HEK293T (cell line): ENCODE measurements around the gene NARS2.

ENCODE experiments used
- BHLHE40 ChIP-seq: fragments of 450-650 bp; IDR thresholded peaks from 2 replicates; pipeline ENCODE4 v1.6.1; 2016; ENCODE audit warnings: mild to moderate bottlenecking, moderate library complexity, borderline replicate concordance
- CTBP1 ChIP-seq: fragments of 450-650 bp; IDR thresholded peaks from 2 replicates; pipeline ENCODE4 v1.6.1; 2016; ENCODE audit warnings: borderline replicate concordance
- ELF4 ChIP-seq: fragments of 450-650 bp; IDR thresholded peaks from 2 replicates; pipeline ENCODE4 v1.6.1; 2017; ENCODE audit warnings: antibody characterized with exemption
- FOXA1 ChIP-seq: fragments of 450-650 bp; IDR thresholded peaks from 2 replicates; pipeline ENCODE4 v1.6.1; 2016; ENCODE audit warnings: mild to moderate bottlenecking
- FOXK2 ChIP-seq: fragments of 450-650 bp; IDR thresholded peaks from 2 replicates; pipeline ENCODE4 v1.6.1; 2016; ENCODE audit warnings: mild to moderate bottlenecking
- FOXM1 ChIP-seq: fragments of 450-650 bp; IDR thresholded peaks from 2 replicates; pipeline ENCODE4 v1.6.1; 2017; ENCODE audit warnings: mild to moderate bottlenecking, borderline replicate concordance
- L3MBTL2 ChIP-seq: fragments of 450-650 bp; conservative IDR thresholded peaks from 2 replicates; pipeline ENCODE4 v1.6.1; 2016; ENCODE audit warnings: mild to moderate bottlenecking
- LEF1 ChIP-seq: fragments of 450-650 bp; IDR thresholded peaks from 2 replicates; pipeline ENCODE4 v1.6.1; 2017; ENCODE audit warnings: mild to moderate bottlenecking, borderline replicate concordance
- NFRKB ChIP-seq: fragments of 450-650 bp; IDR thresholded peaks from 2 replicates; pipeline ENCODE4 v1.6.1; 2016; ENCODE audit warnings: mild to moderate bottlenecking, moderate library complexity
- PKNOX1 ChIP-seq: fragments of 450-650 bp; IDR thresholded peaks from 2 replicates; pipeline ENCODE4 v1.6.1; 2016
- SP1 ChIP-seq: fragments of 450-650 bp; IDR thresholded peaks from 2 replicates; pipeline ENCODE4 v1.6.1; 2017
- SUZ12 ChIP-seq: fragments of 450-650 bp; IDR thresholded peaks from 2 replicates; pipeline ENCODE4 v1.6.1; 2016; ENCODE audit warnings: mild to moderate bottlenecking
- TARDBP ChIP-seq: fragments of 450-650 bp; IDR thresholded peaks from 2 replicates; pipeline ENCODE4 v1.6.1; 2016
- ZNF384 ChIP-seq: fragments of 450-650 bp; IDR thresholded peaks from 2 replicates; pipeline ENCODE4 v1.6.1; 2016

DNA sequence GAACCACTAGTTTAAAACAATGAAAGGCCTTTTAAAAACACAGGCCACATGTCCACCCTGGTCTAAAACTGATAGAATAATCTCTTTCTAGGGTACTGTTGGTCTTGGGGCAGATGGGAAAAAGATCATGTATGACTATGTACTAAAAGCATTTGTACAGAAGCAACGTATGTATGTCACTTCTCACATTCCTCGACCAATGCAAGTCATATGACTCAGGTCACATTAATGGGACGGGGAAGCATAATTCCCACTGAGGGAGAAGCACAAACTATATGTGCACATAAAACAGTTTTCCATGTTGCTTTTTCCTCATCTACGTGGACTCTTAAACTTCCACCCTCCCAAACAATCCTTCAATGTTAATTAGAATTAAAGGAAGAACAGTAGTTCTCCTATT is 124.8 kb downstream of the NARS2 start:
- TF ChIP-seq FOXM1 (no peak), TARDBP (no peak), L3MBTL2 (no peak), BHLHE40 (no peak), NFRKB (no peak), SUZ12 (no peak), FOXA1 (no peak), FOXK2 (no peak), SP1 (no peak), CTBP1 (no peak), ZNF384 (no peak), ELF4 (no peak), PKNOX1 (no peak), LEF1 (no peak)
